Loucy (cell line): Measurements from ENCODE around the gene ERBIN.

ENCODE experiments used
- H2AFZ ChIP-seq: fragments of 200-600 bp; sonication (generic); 2 replicates; pipeline ENCODE4 v1.6.0; 2016; ENCODE audit warnings: antibody characterized with exemption, mild to moderate bottlenecking, low read length, moderate library complexity
- H3F3A ChIP-seq: fragments of 200-600 bp; 2 replicates; pipeline ENCODE4 v1.6.0; 2016; ENCODE audit warnings: antibody characterized with exemption, low read depth, mild to moderate bottlenecking
- H3K27me3 ChIP-seq: fragments of 200-600 bp; sonication (generic); 2 replicates; pipeline ENCODE4 v1.6.1; 2014; ENCODE audit warnings: low read length, mild to moderate bottlenecking; ENCODE audit not compliant: insufficient read depth, poor library complexity, severe bottlenecking
- H3K36me3 ChIP-seq: fragments of 200-600 bp; sonication (generic); 2 replicates; pipeline ENCODE4 v1.6.1; 2016; ENCODE audit warnings: low read length; ENCODE audit not compliant: insufficient read depth
- H3K4me1 ChIP-seq: fragments of 200-600 bp; sonication (generic); 2 replicates; pipeline ENCODE4 v1.5.1; 2014; ENCODE audit warnings: low read length, mild to moderate bottlenecking; ENCODE audit not compliant: insufficient read depth, poor library complexity, severe bottlenecking
- H3K4me2 ChIP-seq: fragments of 200-600 bp; sonication (generic); 2 replicates; pipeline ENCODE4 v1.6.0; 2014; ENCODE audit warnings: antibody characterized with exemption, low read length, low read depth, mild to moderate bottlenecking; ENCODE audit not compliant: poor library complexity, severe bottlenecking
- H3K4me3 ChIP-seq: fragments of 200-600 bp; sonication (generic); 2 replicates; pipeline ENCODE4 v1.5.1; 2014; ENCODE audit warnings: low read length, mild to moderate bottlenecking, mixed read lengths; ENCODE audit not compliant: poor library complexity, severe bottlenecking
- H3K79me2 ChIP-seq: fragments of 200-600 bp; sonication (generic); 2 replicates; pipeline ENCODE4 v1.6.1; 2014; ENCODE audit warnings: low read length; ENCODE audit not compliant: insufficient read depth
- H3K9ac ChIP-seq: fragments of 200-600 bp; sonication (generic); 2 replicates; pipeline ENCODE4 v1.6.0; 2014; ENCODE audit warnings: mild to moderate bottlenecking, low read depth, low read length, moderate library complexity; ENCODE audit not compliant: poor library complexity, severe bottlenecking
- H3K9me2 ChIP-seq: fragments of 200-600 bp; sonication (generic); replicated peaks from 2 replicates; pipeline ENCODE4 v1.6.1; 2016; ENCODE audit warnings: low read depth, low read length, mixed read lengths
- H3K9me3 ChIP-seq: fragments of 200-600 bp; sonication (generic); 2 replicates; pipeline ENCODE4 v1.6.1; 2014; ENCODE audit warnings: mild to moderate bottlenecking, antibody characterized with exemption, low read length, low read depth; ENCODE audit not compliant: insufficient read depth
- H4K20me1 ChIP-seq: fragments of 200-600 bp; sonication (generic); 2 replicates; pipeline ENCODE4 v1.6.0; 2014; ENCODE audit warnings: antibody characterized with exemption, low read length, mild to moderate bottlenecking; ENCODE audit not compliant: insufficient read depth, poor library complexity, severe bottlenecking
- CTCF ChIP-seq: fragments of 200-600 bp; sonication (generic); conservative IDR thresholded peaks from 2 replicates; pipeline ENCODE4 v1.5.1; 2014; ENCODE audit warnings: mild to moderate bottlenecking, antibody characterized with exemption, low read length
- EZH2phosphoT487 ChIP-seq: fragments of 200-600 bp; IDR thresholded peaks from 2 replicates; pipeline ENCODE4 v1.6.1; 2018; ENCODE audit warnings: antibody characterized with exemption, mild to moderate bottlenecking, moderate library complexity, borderline replicate concordance

Gene ERBIN

GRCh38 chr5:65925601-65926275 is 637 bp upstream of the ERBIN start:
- Histone ChIP-seq H4K20me1 (peaks cover 41% of the 10 kb centered on the region), H3K36me3 (no peaks in the 10 kb centered on the region), H3K4me1 (peaks cover 33% of the 10 kb centered on the region), H3K4me2 (peak overlapping the region; percentile 85), H2AFZ (peak overlapping the region; percentile 82), H3K9ac (peak overlapping the region; percentile 96), H3K27me3 (no peaks in the 10 kb centered on the region), H3K4me3 (peak overlapping the region; percentile 95), H3F3A (peaks cover 14% of the 10 kb centered on the region; the same call in 1 of the 2 replicates), H3K9me3 (no peaks in the 10 kb centered on the region), H3K79me2 (peaks cover 46% of the 10 kb centered on the region), H3K9me2 (no peaks in the 10 kb centered on the region)
- TF ChIP-seq EZH2phosphoT487 (no peak), CTCF (peak; percentile 41)

GRCh38 chr5:65926893-65927292 is 518 bp downstream of the ERBIN start:
- H3K9me3 ChIP-seq, result no peaks in the 10 kb centered on the region
- H3K9me2 ChIP-seq, result no peaks in the 10 kb centered on the region
- peaks cover 57% of the 10 kb centered on the region for H3K79me2 ChIP-seq
- no peaks in the 10 kb centered on the region for H3K36me3 ChIP-seq
- peak overlapping the region; percentile 96 for H3K9ac ChIP-seq
- H3K4me2 ChIP-seq, result peak overlapping the region; percentile 85
- H3K4me3 ChIP-seq, result peak overlapping the region; percentile 95
- H3F3A ChIP-seq, result peaks cover 14% of the 10 kb centered on the region; the same call in 1 of the 2 replicates
- TF ChIP-seq CTCF (no peak), EZH2phosphoT487 (no peak)
- peaks cover 38% of the 10 kb centered on the region for H3K4me1 ChIP-seq
- no peaks in the 10 kb centered on the region for H3K27me3 ChIP-seq
- H4K20me1 ChIP-seq, result peaks cover 52% of the 10 kb centered on the region
- H2AFZ ChIP-seq, result peak overlapping the region; percentile 82; the same call in 1 of the 2 replicates

- TF ChIP-seq EZH2phosphoT487 (no peak), CTCF (no peak)
- H3K4me1 ChIP-seq, result peaks cover 41% of the 10 kb centered on the region
- peak overlapping the region; percentile 95 for H3K4me3 ChIP-seq
- H3K9me3 ChIP-seq, result no peaks in the 10 kb centered on the region
- no peaks in the 10 kb centered on the region for H3K36me3 ChIP-seq
- peaks cover 60% of the 10 kb centered on the region for H4K20me1 ChIP-seq
- peak overlapping the region; percentile 85 for H3K4me2 ChIP-seq
- peaks cover 65% of the 10 kb centered on the region for H3K79me2 ChIP-seq
- H3K9ac ChIP-seq, result peak overlapping the region; percentile 96
- no peak overlapping the region for H2AFZ ChIP-seq
- no peaks in the 10 kb centered on the region for H3K27me3 ChIP-seq
- peaks cover 14% of the 10 kb centered on the region; the same call in 1 of the 2 replicates for H3F3A ChIP-seq
- no peaks in the 10 kb centered on the region for H3K9me2 ChIP-seq
These were observed 1.3 kb downstream of the ERBIN start for GRCh38 chr5:65927503-65928321.
